GM12878 (cell line): Measurements from ENCODE around the gene COMMD10. TPM values are rescaled to one million over a fixed set of nuclear protein-coding genes. Genes with fewer than 3 reads are reported as not detected.

Experiments
- ASH2L ChIP-seq: fragments of 300-600, 200-600 bp; sonication (generic); IDR thresholded peaks from 2 replicates; pipeline ENCODE4 v1.6.1; 2017; ENCODE audit warnings: low read depth, mild to moderate bottlenecking, borderline replicate concordance
- BCL11A ChIP-seq: IDR thresholded peaks from 2 replicates; pipeline ENCODE4 v1.6.1; 2011; ENCODE audit warnings: low read depth, low read length
- CBX3 ChIP-seq: fragments of 200-600 bp; sonication (generic); IDR thresholded peaks from 2 replicates; pipeline ENCODE4 v1.6.1; 2016; ENCODE audit warnings: low read depth, borderline replicate concordance
- CBX5 ChIP-seq: sonication (generic); IDR thresholded peaks from 2 replicates; pipeline ENCODE4 v1.6.1; 2016; ENCODE audit warnings: low read depth, moderate library complexity, mild to moderate bottlenecking, inconsistent platforms
- CHD4 ChIP-seq: fragments of 200-600 bp; sonication (generic); IDR thresholded peaks from 2 replicates; pipeline ENCODE4 v1.6.1; 2016; ENCODE audit warnings: mild to moderate bottlenecking
- CREB1 ChIP-seq: IDR thresholded peaks from 2 replicates; pipeline ENCODE4 v1.6.1; 2012; ENCODE audit warnings: low read depth, mild to moderate bottlenecking, inconsistent platforms
- EP300 ChIP-seq, 2 experiments: fragments of 150-350 bp in 1 of 2; IDR thresholded peaks; 2 replicates each; pipeline ENCODE4 v1.6.1; 2011 to 2012; ENCODE audit warnings: low read depth in 2 of 2, low read length in 2 of 2, borderline replicate concordance in 1 of 2, improper control_type of control experiment in 1 of 2, inconsistent platforms in 1 of 2; ENCODE audit not compliant: control insufficient read depth in 1 of 2
- EZH2 ChIP-seq: IDR thresholded peaks from 2 replicates; pipeline ENCODE4 v1.6.1; 2012; ENCODE audit warnings: low read depth, mild to moderate bottlenecking, control low read depth, inconsistent platforms, low read length, borderline replicate concordance; ENCODE audit not compliant: control insufficient read depth
- IKZF2 ChIP-seq, 2 experiments: fragments of 450-650 bp; IDR thresholded peaks; 2 replicates each; pipeline ENCODE4 v1.6.1; 2017; ENCODE audit warnings: mild to moderate bottlenecking in 2 of 2, moderate library complexity in 2 of 2
- JUNB ChIP-seq: IDR thresholded peaks from 2 replicates; pipeline ENCODE4 v1.6.1; 2016; ENCODE audit warnings: antibody characterized with exemption, mild to moderate bottlenecking
- KLF5 ChIP-seq: fragments of 450-650 bp; IDR thresholded peaks from 2 replicates; pipeline ENCODE4 v1.6.1; 2014; ENCODE audit warnings: mild to moderate bottlenecking; ENCODE audit not compliant: partially characterized antibody
- MEF2B ChIP-seq: fragments of 450-650 bp; IDR thresholded peaks from 2 replicates; pipeline ENCODE4 v1.6.1; 2018; ENCODE audit warnings: mild to moderate bottlenecking, moderate library complexity; ENCODE audit not compliant: partially characterized antibody, poor library complexity, severe bottlenecking
- NR2F1 ChIP-seq: fragments of 450-650 bp; conservative IDR thresholded peaks from 2 replicates; pipeline ENCODE4 v1.6.1; 2017; ENCODE audit warnings: mild to moderate bottlenecking
- PBX3 ChIP-seq: IDR thresholded peaks from 2 replicates; pipeline ENCODE4 v1.6.1; 2011; ENCODE audit warnings: mild to moderate bottlenecking, low read depth, low read length, moderate library complexity; ENCODE audit not compliant: insufficient replicate concordance
- RUNX3 ChIP-seq: IDR thresholded peaks from 2 replicates; pipeline ENCODE4 v1.6.1; 2012; ENCODE audit warnings: low read length, inconsistent platforms
- SRF ChIP-seq, 2 experiments: IDR thresholded peaks; 2 replicates each; pipeline ENCODE4 v1.6.1; 2011; ENCODE audit warnings: low read depth in 2 of 2, low read length in 2 of 2, mild to moderate bottlenecking in 1 of 2, moderate library complexity in 1 of 2
- ZNF622 ChIP-seq: fragments of 450-650 bp; IDR thresholded peaks from 2 replicates; pipeline ENCODE4 v1.6.1; 2017; ENCODE audit warnings: mild to moderate bottlenecking, inconsistent platforms
- ZZZ3 ChIP-seq: IDR thresholded peaks from 2 replicates; pipeline ENCODE4 v1.6.1; 2011; ENCODE audit warnings: low read depth; ENCODE audit not compliant: control insufficient read depth, insufficient read length
- polyA plus RNA-seq, 11 experiments: library from polyadenylated mRNA; depleted of rRNA in 4 of 11; unstranded in 6 of 11; stranded (reverse) in 5 of 11; fragments of >200 nt; fragmentation: Nextera tagmentation in 4 of 11; fragmentation: Illumina TruSeq in 1 of 11; extraction: Ambion mirVana in 4 of 11; extraction: Trizol in 1 of 11; gene quantifications; 1 replicate in 1 of 11; 2 replicates in 10 of 11; pipeline versions ENCODE4 v1.2.1 to v1.2.3, GENCODE V29; 2011 to 2016; ENCODE audit warnings: inconsistent platforms in 2 of 11, missing spikeins in 2 of 11, low read depth in 1 of 11
- total RNA-seq, 4 experiments: library from RNA; depleted of rRNA in 3 of 4; stranded (reverse); fragments of >200 nt in 3 of 4; fragmentation: Illumina TruSeq in 1 of 4; extraction: Trizol in 1 of 4; gene quantifications; 2 replicates each; pipeline versions ENCODE4 v1.2.1 to v1.2.3, GENCODE V29; 2013 to 2021
- TF ChIP-seq, protein P1 (sequence below): IDR thresholded peaks from 2 replicates; pipeline ENCODE4 v1.6.1; 2012; ENCODE audit warnings: improper control_type of control experiment, low read depth, low read length; ENCODE audit not compliant: insufficient replicate concordance
- TF ChIP-seq, protein P2 (sequence below): fragments of 150-350 bp; IDR thresholded peaks from 2 replicates; pipeline ENCODE4 v1.6.1; 2014; ENCODE audit warnings: mild to moderate bottlenecking, low read depth, low read length
- TF ChIP-seq, protein P3 (sequence below): fragments of 450-650 bp; IDR thresholded peaks from 2 replicates; pipeline ENCODE4 v1.6.1; 2014; ENCODE audit warnings: mild to moderate bottlenecking

COMMD10 gene
- total and polyA plus RNA-seq, 10 of the 15 experiments (the other 5 are each of a cell fraction or from before 2014, with no cell fraction given) = 19.6 to 98.7 (median 28.0) TPM

DNA sequence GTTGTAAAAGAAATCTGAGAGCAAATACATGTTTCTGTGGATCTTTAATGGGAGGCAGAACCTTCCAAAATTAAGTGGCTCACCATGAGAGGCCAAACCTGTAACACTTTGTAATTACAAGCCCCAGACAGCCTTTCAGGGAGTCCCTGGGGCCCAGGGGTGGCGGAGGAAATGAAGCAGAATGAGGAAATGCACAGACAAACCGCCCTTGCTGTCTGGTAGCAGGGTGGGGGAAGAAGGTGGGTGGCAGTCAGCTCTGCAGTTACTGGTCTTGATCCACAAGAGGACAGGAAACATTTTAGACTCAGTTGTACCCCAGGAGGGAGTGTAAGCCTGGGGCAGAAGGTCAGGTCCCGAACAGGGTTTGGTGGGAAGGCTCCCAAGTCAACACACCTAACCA, 46.0 kb upstream of the COMMD10 start (continued):
- TF ChIP-seq, protein P1, sequence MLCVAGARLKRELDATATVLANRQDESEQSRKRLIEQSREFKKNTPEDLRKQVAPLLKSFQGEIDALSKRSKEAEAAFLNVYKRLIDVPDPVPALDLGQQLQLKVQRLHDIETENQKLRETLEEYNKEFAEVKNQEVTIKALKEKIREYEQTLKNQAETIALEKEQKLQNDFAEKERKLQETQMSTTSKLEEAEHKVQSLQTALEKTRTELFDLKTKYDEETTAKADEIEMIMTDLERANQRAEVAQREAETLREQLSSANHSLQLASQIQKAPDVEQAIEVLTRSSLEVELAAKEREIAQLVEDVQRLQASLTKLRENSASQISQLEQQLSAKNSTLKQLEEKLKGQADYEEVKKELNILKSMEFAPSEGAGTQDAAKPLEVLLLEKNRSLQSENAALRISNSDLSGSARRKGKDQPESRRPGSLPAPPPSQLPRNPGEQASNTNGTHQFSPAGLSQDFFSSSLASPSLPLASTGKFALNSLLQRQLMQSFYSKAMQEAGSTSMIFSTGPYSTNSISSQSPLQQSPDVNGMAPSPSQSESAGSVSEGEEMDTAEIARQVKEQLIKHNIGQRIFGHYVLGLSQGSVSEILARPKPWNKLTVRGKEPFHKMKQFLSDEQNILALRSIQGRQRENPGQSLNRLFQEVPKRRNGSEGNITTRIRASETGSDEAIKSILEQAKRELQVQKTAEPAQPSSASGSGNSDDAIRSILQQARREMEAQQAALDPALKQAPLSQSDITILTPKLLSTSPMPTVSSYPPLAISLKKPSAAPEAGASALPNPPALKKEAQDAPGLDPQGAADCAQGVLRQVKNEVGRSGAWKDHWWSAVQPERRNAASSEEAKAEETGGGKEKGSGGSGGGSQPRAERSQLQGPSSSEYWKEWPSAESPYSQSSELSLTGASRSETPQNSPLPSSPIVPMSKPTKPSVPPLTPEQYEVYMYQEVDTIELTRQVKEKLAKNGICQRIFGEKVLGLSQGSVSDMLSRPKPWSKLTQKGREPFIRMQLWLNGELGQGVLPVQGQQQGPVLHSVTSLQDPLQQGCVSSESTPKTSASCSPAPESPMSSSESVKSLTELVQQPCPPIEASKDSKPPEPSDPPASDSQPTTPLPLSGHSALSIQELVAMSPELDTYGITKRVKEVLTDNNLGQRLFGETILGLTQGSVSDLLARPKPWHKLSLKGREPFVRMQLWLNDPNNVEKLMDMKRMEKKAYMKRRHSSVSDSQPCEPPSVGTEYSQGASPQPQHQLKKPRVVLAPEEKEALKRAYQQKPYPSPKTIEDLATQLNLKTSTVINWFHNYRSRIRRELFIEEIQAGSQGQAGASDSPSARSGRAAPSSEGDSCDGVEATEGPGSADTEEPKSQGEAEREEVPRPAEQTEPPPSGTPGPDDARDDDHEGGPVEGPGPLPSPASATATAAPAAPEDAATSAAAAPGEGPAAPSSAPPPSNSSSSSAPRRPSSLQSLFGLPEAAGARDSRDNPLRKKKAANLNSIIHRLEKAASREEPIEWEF = no peak
- TF ChIP-seq, protein P2, sequence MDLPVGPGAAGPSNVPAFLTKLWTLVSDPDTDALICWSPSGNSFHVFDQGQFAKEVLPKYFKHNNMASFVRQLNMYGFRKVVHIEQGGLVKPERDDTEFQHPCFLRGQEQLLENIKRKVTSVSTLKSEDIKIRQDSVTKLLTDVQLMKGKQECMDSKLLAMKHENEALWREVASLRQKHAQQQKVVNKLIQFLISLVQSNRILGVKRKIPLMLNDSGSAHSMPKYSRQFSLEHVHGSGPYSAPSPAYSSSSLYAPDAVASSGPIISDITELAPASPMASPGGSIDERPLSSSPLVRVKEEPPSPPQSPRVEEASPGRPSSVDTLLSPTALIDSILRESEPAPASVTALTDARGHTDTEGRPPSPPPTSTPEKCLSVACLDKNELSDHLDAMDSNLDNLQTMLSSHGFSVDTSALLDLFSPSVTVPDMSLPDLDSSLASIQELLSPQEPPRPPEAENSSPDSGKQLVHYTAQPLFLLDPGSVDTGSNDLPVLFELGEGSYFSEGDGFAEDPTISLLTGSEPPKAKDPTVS = no peak
- no peak for TF ChIP-seq ASH2L
- no peak for TF ChIP-seq PBX3
- no peak for TF ChIP-seq ZNF622
- TF ChIP-seq RUNX3 = peak; percentile 34; the same call in 1 of the 2 replicates
- no peak for TF ChIP-seq CHD4
- no peak for TF ChIP-seq EP300 (IDR thresholded peaks at IDR 0.05; ENCODE audit: borderline replicate concordance in 1 of 2, control insufficient read depth in 1 of 2, low read depth in 2 of 2, low read length in 2 of 2)
- no peak for TF ChIP-seq JUNB
- no peak for TF ChIP-seq CREB1
- TF ChIP-seq CBX5 = no peak
- TF ChIP-seq BCL11A = no peak
- no peak for TF ChIP-seq CBX3
- 0 out of 4 replicates have a peak, but pooled peaks of 1 of the 2 experiments have one; percentile 21 for TF ChIP-seq IKZF2 (IDR thresholded peaks at IDR 0.05)
- TF ChIP-seq EZH2 = no peak
- TF ChIP-seq KLF5 = no peak
- TF ChIP-seq, protein P3, sequence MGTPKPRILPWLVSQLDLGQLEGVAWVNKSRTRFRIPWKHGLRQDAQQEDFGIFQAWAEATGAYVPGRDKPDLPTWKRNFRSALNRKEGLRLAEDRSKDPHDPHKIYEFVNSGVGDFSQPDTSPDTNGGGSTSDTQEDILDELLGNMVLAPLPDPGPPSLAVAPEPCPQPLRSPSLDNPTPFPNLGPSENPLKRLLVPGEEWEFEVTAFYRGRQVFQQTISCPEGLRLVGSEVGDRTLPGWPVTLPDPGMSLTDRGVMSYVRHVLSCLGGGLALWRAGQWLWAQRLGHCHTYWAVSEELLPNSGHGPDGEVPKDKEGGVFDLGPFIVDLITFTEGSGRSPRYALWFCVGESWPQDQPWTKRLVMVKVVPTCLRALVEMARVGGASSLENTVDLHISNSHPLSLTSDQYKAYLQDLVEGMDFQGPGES = no peak
- TF ChIP-seq ZZZ3 = no peak
- TF ChIP-seq SRF (IDR thresholded peaks at IDR 0.05; ENCODE audit: low read depth in 2 of 2, low read length in 2 of 2) = no peak
- peak; percentile 83 for TF ChIP-seq MEF2B
- TF ChIP-seq NR2F1 = no peak
